PC-3 (cell line): Measurements from ENCODE around the gene MPV17L2. TPM values are rescaled to one million over a fixed set of nuclear protein-coding genes. Genes with fewer than 3 reads are reported as not detected.

Experiments used
- ATAC-seq: fragments of 200-7000 bp; cut with Tn5 transposase; 2 replicates; pipeline ENCODE4 v1.9.1; 2020; ENCODE audit warnings: mild to moderate bottlenecking, moderate library complexity
- BruUV-seq: library from RNA; stranded (reverse); fragments of 400-500 nt; replicated peaks from 2 replicates; lab custom pipeline; 2021; lab: Mats Ljungman, UMichigan
- CTCF ChIA-PET: fragments of 300-600 bp; sonication (Branson Sonifier 250); formaldehyde crosslinking; loops from one replicate; lab custom pipeline; 2022; ENCODE audit warnings: antibody characterized with exemption; lab: Charles Lee
- POLR2A ChIA-PET: fragments of 300-600 bp; sonication (Branson Sonifier 250); formaldehyde crosslinking; loops from one replicate; lab custom pipeline; 2022; ENCODE audit warnings: antibody characterized with exemption; ENCODE audit not compliant: unreplicated experiment; lab: Charles Lee
- DNase-seq: peaks from one replicate; pipeline ENCODE4 v3.0.0-alpha.2; 2015
- H2AFZ ChIP-seq: fragments of 300-600 bp; sonication (generic); 2 replicates; pipeline ENCODE4 v1.6.0; 2016; ENCODE audit warnings: antibody characterized with exemption, low read length
- H3F3A ChIP-seq: fragments of 300-600 bp; sonication (generic); one replicate; pipeline ENCODE4 v1.6.0; 2017; ENCODE audit warnings: antibody characterized with exemption, low read length, control low read depth, mild to moderate bottlenecking; ENCODE audit not compliant: unreplicated experiment
- H3K27ac ChIP-seq: fragments of 300-600 bp; sonication (generic); 2 replicates; pipeline ENCODE4 v1.5.1; 2016; ENCODE audit warnings: mild to moderate bottlenecking, low read length
- H3K27me3 ChIP-seq: fragments of 300-600 bp; sonication (generic); 2 replicates; pipeline ENCODE4 v1.6.1; 2016; ENCODE audit warnings: low read length, mixed read lengths
- H3K36me3 ChIP-seq: fragments of 300-600 bp; sonication (generic); 2 replicates; pipeline ENCODE4 v1.6.1; 2016; ENCODE audit warnings: low read depth, mixed run types, low read length, mixed read lengths
- H3K4me1 ChIP-seq: fragments of 300-600 bp; sonication (generic); 2 replicates; pipeline ENCODE4 v1.5.1; 2016; ENCODE audit warnings: low read length; ENCODE audit not compliant: insufficient read depth
- H3K4me2 ChIP-seq: fragments of 300-600 bp; sonication (generic); 2 replicates; pipeline ENCODE4 v1.6.0; 2016; ENCODE audit warnings: low read length
- H3K4me3 ChIP-seq: fragments of 300-600 bp; sonication (generic); 2 replicates; pipeline ENCODE4 v1.5.1; 2016; ENCODE audit warnings: mild to moderate bottlenecking, low read length, mixed read lengths
- H3K79me2 ChIP-seq: fragments of 300-600 bp; sonication (generic); 2 replicates; pipeline ENCODE4 v1.6.1; 2017; ENCODE audit warnings: low read length, mixed read lengths
- H3K9ac ChIP-seq: fragments of 300-600 bp; sonication (generic); 2 replicates; pipeline ENCODE4 v1.6.0; 2016; ENCODE audit warnings: mild to moderate bottlenecking, low read length
- H3K9me2 ChIP-seq: fragments of 300-600 bp; sonication (generic); replicated peaks from 2 replicates; pipeline ENCODE4 v1.6.1; 2016; ENCODE audit warnings: mixed run types, low read length, mixed read lengths
- H3K9me3 ChIP-seq: fragments of 300-600 bp; sonication (generic); 2 replicates; pipeline ENCODE4 v1.6.1; 2016; ENCODE audit warnings: low read length, mixed read lengths
- H4K20me1 ChIP-seq: fragments of 300-600 bp; sonication (generic); 2 replicates; pipeline ENCODE4 v1.6.1; 2016; ENCODE audit warnings: low read length, mixed read lengths
- EZH2 ChIP-seq: fragments of 300-600 bp; sonication (generic); IDR thresholded peaks from one replicate; pipeline ENCODE4 v1.6.1; 2017; ENCODE audit warnings: antibody characterized with exemption, mild to moderate bottlenecking, low read length; ENCODE audit not compliant: unreplicated experiment
- EZH2phosphoT487 ChIP-seq: fragments of 300-600 bp; sonication (generic); IDR thresholded peaks from 2 replicates; pipeline ENCODE4 v1.6.1; 2018; ENCODE audit warnings: mild to moderate bottlenecking, antibody characterized with exemption, low read length, borderline replicate concordance
- intact Hi-C: fragments of 100-400 bp; cut with micrococcal nuclease; formaldehyde crosslinking; loops from 2 replicates; pipeline ENCODE4 v1.9.0; 2023
- total RNA-seq: library from RNA; depleted of rRNA; stranded (reverse); fragments of >200 nt; gene quantifications from 2 replicates; pipeline ENCODE4 v1.2.3, GENCODE V29; 2014
- TF ChIP-seq, protein P1 (sequence below): fragments of 300-600 bp; sonication (generic); conservative IDR thresholded peaks from 2 replicates; pipeline ENCODE4 v1.5.1; 2017; ENCODE audit warnings: antibody characterized with exemption, low read depth, mild to moderate bottlenecking, low read length

Gene MPV17L2
- total RNA-seq, 1 experiment from 2014 or later, result 34.2 TPM

DNA sequence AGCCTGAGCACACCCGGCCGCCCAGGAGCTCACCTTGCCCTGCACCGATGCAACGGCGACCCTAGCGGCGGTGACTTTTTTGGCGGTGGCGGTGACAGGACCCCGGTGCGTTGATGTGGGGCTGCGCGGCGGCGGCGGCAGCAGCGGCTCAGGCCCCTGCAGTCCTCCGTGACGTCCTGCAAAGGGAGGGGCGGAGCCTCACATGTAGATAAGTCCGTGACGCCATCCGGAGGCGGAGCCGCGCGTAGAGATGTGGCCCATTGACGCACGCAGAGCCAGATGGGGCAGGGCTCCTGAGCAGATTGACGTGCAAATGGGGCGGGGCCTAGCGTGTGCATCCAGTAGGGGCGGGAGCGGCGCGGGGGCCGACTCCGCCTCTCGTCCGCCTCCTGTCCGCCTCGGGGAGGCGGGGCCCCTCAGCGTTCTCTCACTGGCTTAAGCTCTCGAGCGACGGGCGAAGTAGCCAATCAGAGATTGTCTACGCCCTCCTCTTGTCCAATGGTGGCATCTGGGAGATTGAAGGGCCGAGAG lies 10.9 kb downstream of the MPV17L2 start, which contains the start of gene RAB3A:
RAB3A (minus strand) TSS at position 180 of the 531 bp plus-strand sequence. CDS start 1,302 bp downstream, outside the sequence.
- Histone ChIP-seq H3K9ac (peak within 1 kb of the TSS; percentile 67), H4K20me1 (no peaks in the 10 kb centered on the region), H3K36me3 (peaks cover 4% of the 10 kb centered on the region; the same call in 1 of the 2 replicates), H3F3A (no peaks in the 10 kb centered on the region), H3K4me1 (peaks cover 16% of the 10 kb centered on the region), H3K4me3 (peak within 1 kb of the TSS; percentile 90), H2AFZ (peak within 1 kb of the TSS; percentile 94), H3K9me2 (no peaks in the 10 kb centered on the region), H3K27me3 (no peaks in the 10 kb centered on the region), H3K4me2 (peak within 1 kb of the TSS; percentile 98), H3K27ac (peak within 1 kb of the TSS; percentile 10), H3K79me2 (peaks cover 23% of the 10 kb centered on the region), H3K9me3 (no peaks in the 10 kb centered on the region)
- intact Hi-C loops, result loop anchor here (1.0 to 10.0 kb wide), 4 partner anchors 12 to 211 kb away; partner anchors contain the start of genes LSM4 and SSBP4
- TF ChIP-seq, protein P1, sequence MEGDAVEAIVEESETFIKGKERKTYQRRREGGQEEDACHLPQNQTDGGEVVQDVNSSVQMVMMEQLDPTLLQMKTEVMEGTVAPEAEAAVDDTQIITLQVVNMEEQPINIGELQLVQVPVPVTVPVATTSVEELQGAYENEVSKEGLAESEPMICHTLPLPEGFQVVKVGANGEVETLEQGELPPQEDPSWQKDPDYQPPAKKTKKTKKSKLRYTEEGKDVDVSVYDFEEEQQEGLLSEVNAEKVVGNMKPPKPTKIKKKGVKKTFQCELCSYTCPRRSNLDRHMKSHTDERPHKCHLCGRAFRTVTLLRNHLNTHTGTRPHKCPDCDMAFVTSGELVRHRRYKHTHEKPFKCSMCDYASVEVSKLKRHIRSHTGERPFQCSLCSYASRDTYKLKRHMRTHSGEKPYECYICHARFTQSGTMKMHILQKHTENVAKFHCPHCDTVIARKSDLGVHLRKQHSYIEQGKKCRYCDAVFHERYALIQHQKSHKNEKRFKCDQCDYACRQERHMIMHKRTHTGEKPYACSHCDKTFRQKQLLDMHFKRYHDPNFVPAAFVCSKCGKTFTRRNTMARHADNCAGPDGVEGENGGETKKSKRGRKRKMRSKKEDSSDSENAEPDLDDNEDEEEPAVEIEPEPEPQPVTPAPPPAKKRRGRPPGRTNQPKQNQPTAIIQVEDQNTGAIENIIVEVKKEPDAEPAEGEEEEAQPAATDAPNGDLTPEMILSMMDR, result no peak
- TF ChIP-seq EZH2phosphoT487, result no peak
- TF ChIP-seq EZH2, result no peak
- POLR2A ChIA-PET, result interaction anchor here (0.7 to 2.0 kb wide), 2 partner anchors 78 to 293 kb away, joined by 3 to 10 read pairs; partner anchors contain the start of gene JUND
- DNase-seq, result peak; percentile 100
- CTCF ChIA-PET, result interaction anchor here (0.5 to 1.2 kb wide), 3 partner anchors 27 to 1425 kb away, joined by 3 to 6 read pairs (median 4); no protein-coding TSS in a partner anchor
- no TSS peak for BruUV-seq
- ATAC-seq, result peak; percentile 92

DNA sequence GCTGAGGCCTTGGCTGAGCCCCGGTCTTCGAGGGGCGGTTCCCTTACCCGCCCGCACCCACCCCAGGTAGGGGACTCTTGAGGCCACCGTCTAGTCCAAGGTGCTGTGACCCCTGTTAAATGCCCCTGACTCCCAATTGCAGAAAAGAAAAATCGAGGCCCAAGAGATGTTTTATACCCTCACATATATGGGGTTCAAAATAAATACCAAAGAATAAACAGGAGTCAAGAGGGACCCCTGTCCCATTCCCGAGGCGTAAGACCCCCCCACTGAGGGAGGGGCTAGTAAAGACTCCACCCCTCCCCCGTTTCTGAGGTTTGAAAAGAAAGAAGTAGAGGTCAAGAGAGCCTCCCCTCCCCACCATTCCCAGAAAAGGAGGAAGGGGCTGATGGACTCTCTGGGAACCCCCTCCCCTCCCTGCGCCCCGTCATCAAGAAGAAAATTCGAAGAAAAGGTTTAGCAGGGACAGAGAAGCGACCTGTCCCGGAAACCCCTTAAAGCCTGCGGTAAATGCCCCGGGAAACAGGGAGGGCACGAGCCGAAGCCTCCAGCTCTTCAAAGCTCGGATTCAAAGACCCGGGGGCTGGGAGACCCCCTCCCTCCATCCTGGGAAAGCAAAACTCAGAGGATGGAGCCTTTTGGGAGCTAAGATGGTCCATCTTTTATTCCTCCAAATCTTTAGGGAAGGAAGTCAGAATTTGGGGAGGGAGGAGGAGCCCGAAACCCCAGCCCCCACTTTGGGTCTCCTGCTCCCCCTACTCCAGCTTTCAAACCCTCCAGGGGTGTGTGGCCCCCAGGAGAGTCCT lies 11.6 kb downstream of the MPV17L2 start:
- no peaks in the 10 kb centered on the region for H3K9me3 ChIP-seq
- H3K27ac ChIP-seq, result peak overlapping the region; percentile 10
- peak overlapping the region; percentile 92 for H3K4me2 ChIP-seq
- BruUV-seq, result TSS peak; percentile 91
- H3F3A ChIP-seq, result no peaks in the 10 kb centered on the region
- no peaks in the 10 kb centered on the region for H3K27me3 ChIP-seq
- intact Hi-C loops, result loop anchor here (1.0 to 10.0 kb wide), 4 partner anchors 12 to 210 kb away; partner anchors contain the start of genes LSM4 and SSBP4
- POLR2A ChIA-PET, result interaction anchor here (0.6 to 2.0 kb wide), 3 partner anchors 45 to 293 kb away, joined by 3 to 10 read pairs (median 3); partner anchors contain the start of gene JUND
- H3K4me3 ChIP-seq, result peak overlapping the region; percentile 90
- peak; percentile 12 for ATAC-seq
- peaks cover 16% of the 10 kb centered on the region for H3K4me1 ChIP-seq
- H4K20me1 ChIP-seq, result no peaks in the 10 kb centered on the region
- CTCF ChIA-PET, result interaction anchor here (0.6 to 1.2 kb wide), 5 partner anchors 47 to 1424 kb away, joined by 3 to 6 read pairs (median 4); no protein-coding TSS in a partner anchor
- TF ChIP-seq, protein P1, result no peak
- TF ChIP-seq EZH2phosphoT487 (no peak), EZH2 (no peak)
- no peaks in the 10 kb centered on the region for H3K9me2 ChIP-seq
- H3K36me3 ChIP-seq, result peaks cover 4% of the 10 kb centered on the region; the same call in 1 of the 2 replicates
- peak overlapping the region; percentile 94 for H2AFZ ChIP-seq
- peaks cover 23% of the 10 kb centered on the region for H3K79me2 ChIP-seq
- no peak for DNase-seq
- H3K9ac ChIP-seq, result peak overlapping the region; percentile 67
